HepG2 (cell line): ENCODE results near the gene ESYT1. TPM values are rescaled to one million over a fixed set of nuclear protein-coding genes. Genes with fewer than 3 reads are reported as not detected.

Source experiments
- DMAP1 ChIP-seq: IDR thresholded peaks from 2 replicates; pipeline ENCODE4 v1.6.1; 2016
- HOXA5 ChIP-seq: sonication (generic); formaldehyde crosslinking; IDR thresholded peaks from 2 replicates; pipeline ENCODE4 v1.4.0; 2020; ENCODE audit warnings: missing genetic modification reagents
- HOXA9 ChIP-seq: sonication (generic); formaldehyde crosslinking; IDR thresholded peaks from 2 replicates; pipeline ENCODE4 v1.8.1; 2022; ENCODE audit warnings: missing genetic modification reagents, mild to moderate bottlenecking, moderate library complexity, borderline replicate concordance
- NFRKB ChIP-seq: fragments of 450-650 bp; IDR thresholded peaks from 2 replicates; pipeline ENCODE4 v1.6.1; 2017
- PAX8 ChIP-seq: sonication (generic); formaldehyde crosslinking; IDR thresholded peaks from 2 replicates; pipeline ENCODE4 v1.8.0; 2022; ENCODE audit warnings: mild to moderate bottlenecking, missing genetic modification reagents, borderline replicate concordance
- SMAD1 ChIP-seq: sonication (generic); formaldehyde crosslinking; IDR thresholded peaks from 2 replicates; pipeline ENCODE4 v1.4.0; 2020; ENCODE audit warnings: missing genetic modification reagents, low read depth, mild to moderate bottlenecking, borderline replicate concordance
- SMC3 ChIP-seq: IDR thresholded peaks from 2 replicates; pipeline ENCODE4 v1.6.1; 2011; ENCODE audit warnings: low read length, improper control_type of control experiment
- SRF ChIP-seq: IDR thresholded peaks from 2 replicates; pipeline ENCODE4 v1.6.1; 2011; ENCODE audit warnings: mild to moderate bottlenecking, low read depth, low read length, moderate library complexity
- TCF7L2 ChIP-seq: IDR thresholded peaks from 2 replicates; pipeline ENCODE4 v1.6.1; 2011; ENCODE audit warnings: mild to moderate bottlenecking, low read depth, low read length, moderate library complexity
- TRIM24 ChIP-seq: sonication (generic); formaldehyde crosslinking; IDR thresholded peaks from 2 replicates; pipeline ENCODE4 v1.8.0; 2022; ENCODE audit warnings: mild to moderate bottlenecking, missing genetic modification reagents
- ZFP1 ChIP-seq: IDR thresholded peaks from 2 replicates; pipeline ENCODE4 v1.6.1; 2016
- ZNF121 ChIP-seq: sonication (generic); formaldehyde crosslinking; IDR thresholded peaks from 2 replicates; pipeline ENCODE4 v1.5.0; 2020; ENCODE audit warnings: mild to moderate bottlenecking, missing genetic modification reagents
- ZNF546 ChIP-seq: sonication (generic); formaldehyde crosslinking; conservative IDR thresholded peaks from 2 replicates; pipeline ENCODE4 v1.8.1; 2023; ENCODE audit warnings: mild to moderate bottlenecking, missing genetic modification reagents
- ZNF782 ChIP-seq: sonication (generic); formaldehyde crosslinking; IDR thresholded peaks from 2 replicates; pipeline ENCODE4 v1.4.0; 2020; ENCODE audit warnings: missing genetic modification reagents, mild to moderate bottlenecking, borderline replicate concordance
- polyA plus RNA-seq, 8 experiments: library from polyadenylated mRNA; depleted of rRNA in 3 of 8; stranded (reverse) in 7 of 8; unstranded in 1 of 8; fragments of >200 nt; fragmentation: Illumina TruSeq in 4 of 8; extraction: Trizol in 4 of 8; gene quantifications; 2 replicates each; pipeline versions ENCODE4 v1.2.1 to v1.2.3, GENCODE V29; 2011 to 2016; ENCODE audit warnings: low read depth in 4 of 8, missing spikeins in 1 of 8, mixed read lengths in 1 of 8; ENCODE audit not compliant: insufficient read depth in 1 of 8
- total RNA-seq, 5 experiments: library from RNA; depleted of rRNA; stranded (reverse); fragments of >200 nt; fragmentation: Illumina TruSeq; extraction: Trizol; gene quantifications; 2 replicates each; pipeline ENCODE4 v1.2.3, GENCODE V29; 2016; ENCODE audit warnings: low read depth in 1 of 5
- TF ChIP-seq, protein P1 (sequence below): sonication (generic); formaldehyde crosslinking; IDR thresholded peaks from 2 replicates; pipeline ENCODE4 v1.9.0; 2022; ENCODE audit warnings: low read depth, missing genetic modification reagents
- TF ChIP-seq, protein P2 (sequence below): sonication (generic); formaldehyde crosslinking; conservative IDR thresholded peaks from 2 replicates; pipeline ENCODE4 v1.8.0; 2022; ENCODE audit warnings: mild to moderate bottlenecking, moderate library complexity, missing genetic modification reagents
- TF ChIP-seq, protein P3 (sequence below): sonication (generic); formaldehyde crosslinking; IDR thresholded peaks from 2 replicates; pipeline ENCODE4 v1.4.0; 2020; ENCODE audit warnings: mild to moderate bottlenecking, missing genetic modification reagents
- TF ChIP-seq, protein P4 (sequence below): sonication (generic); formaldehyde crosslinking; IDR thresholded peaks from 2 replicates; pipeline ENCODE4 v1.8.1; 2023; ENCODE audit warnings: mild to moderate bottlenecking, missing genetic modification reagents, borderline replicate concordance
- TF ChIP-seq, protein P5 (sequence below): sonication (generic); formaldehyde crosslinking; IDR thresholded peaks from 2 replicates; pipeline ENCODE4 v1.9.0; 2021; ENCODE audit warnings: mild to moderate bottlenecking, missing genetic modification reagents

The ESYT1 gene
- total and polyA plus RNA-seq, 2 of the 13 experiments (the other 11 are each of a cell fraction or from before 2014, with no cell fraction given), result 66.9 to 71.0 TPM

DNA sequence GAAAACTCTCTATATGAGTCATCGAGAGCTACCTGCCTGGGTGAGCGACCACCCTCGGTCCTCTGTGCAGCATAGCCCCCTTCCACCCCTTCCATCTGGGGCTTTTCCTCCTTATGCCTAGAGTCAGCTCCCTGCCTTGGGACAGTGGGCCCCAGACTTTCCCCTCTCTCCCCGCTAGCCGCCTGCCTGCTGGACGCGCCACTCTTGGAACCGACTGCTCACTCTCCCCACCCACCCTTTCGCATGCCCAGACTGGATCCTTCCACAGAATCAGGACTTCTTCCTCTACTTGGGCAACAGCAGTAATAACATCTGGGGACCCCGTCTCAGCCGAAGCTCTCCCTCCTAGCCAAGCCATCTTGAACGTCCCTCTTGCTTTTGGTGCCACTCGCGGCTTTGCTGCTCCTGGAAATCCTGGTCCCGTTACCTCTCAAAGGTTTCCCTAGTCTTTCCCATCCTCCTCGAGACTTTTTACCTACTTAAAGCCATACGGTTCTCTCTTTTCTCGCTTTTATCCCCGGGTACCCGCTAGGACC, 671 bp downstream of the ESYT1 start (continued):
- TF ChIP-seq, protein P1, sequence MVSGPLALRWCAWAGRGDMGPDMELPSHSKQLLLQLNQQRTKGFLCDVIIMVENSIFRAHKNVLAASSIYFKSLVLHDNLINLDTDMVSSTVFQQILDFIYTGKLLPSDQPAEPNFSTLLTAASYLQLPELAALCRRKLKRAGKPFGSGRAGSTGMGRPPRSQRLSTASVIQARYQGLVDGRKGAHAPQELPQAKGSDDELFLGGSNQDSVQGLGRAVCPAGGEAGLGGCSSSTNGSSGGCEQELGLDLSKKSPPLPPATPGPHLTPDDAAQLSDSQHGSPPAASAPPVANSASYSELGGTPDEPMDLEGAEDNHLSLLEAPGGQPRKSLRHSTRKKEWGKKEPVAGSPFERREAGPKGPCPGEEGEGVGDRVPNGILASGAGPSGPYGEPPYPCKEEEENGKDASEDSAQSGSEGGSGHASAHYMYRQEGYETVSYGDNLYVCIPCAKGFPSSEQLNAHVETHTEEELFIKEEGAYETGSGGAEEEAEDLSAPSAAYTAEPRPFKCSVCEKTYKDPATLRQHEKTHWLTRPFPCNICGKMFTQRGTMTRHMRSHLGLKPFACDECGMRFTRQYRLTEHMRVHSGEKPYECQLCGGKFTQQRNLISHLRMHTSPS, result no peak
- TF ChIP-seq, protein P2, sequence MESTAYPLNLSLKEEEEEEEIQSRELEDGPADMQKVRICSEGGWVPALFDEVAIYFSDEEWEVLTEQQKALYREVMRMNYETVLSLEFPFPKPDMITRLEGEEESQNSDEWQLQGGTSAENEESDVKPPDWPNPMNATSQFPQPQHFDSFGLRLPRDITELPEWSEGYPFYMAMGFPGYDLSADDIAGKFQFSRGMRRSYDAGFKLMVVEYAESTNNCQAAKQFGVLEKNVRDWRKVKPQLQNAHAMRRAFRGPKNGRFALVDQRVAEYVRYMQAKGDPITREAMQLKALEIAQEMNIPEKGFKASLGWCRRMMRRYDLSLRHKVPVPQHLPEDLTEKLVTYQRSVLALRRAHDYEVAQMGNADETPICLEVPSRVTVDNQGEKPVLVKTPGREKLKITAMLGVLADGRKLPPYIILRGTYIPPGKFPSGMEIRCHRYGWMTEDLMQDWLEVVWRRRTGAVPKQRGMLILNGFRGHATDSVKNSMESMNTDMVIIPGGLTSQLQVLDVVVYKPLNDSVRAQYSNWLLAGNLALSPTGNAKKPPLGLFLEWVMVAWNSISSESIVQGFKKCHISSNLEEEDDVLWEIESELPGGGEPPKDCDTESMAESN (CRISPR knock-in tag), result no peak
- TF ChIP-seq NFRKB, result no peak
- no peak for TF ChIP-seq DMAP1 (CRISPR knock-in tag)
- no peak; the same call in 1 of the 2 replicates for TF ChIP-seq HOXA5
- no peak for TF ChIP-seq TCF7L2
- TF ChIP-seq SMC3, result no peak
- TF ChIP-seq, protein P3, sequence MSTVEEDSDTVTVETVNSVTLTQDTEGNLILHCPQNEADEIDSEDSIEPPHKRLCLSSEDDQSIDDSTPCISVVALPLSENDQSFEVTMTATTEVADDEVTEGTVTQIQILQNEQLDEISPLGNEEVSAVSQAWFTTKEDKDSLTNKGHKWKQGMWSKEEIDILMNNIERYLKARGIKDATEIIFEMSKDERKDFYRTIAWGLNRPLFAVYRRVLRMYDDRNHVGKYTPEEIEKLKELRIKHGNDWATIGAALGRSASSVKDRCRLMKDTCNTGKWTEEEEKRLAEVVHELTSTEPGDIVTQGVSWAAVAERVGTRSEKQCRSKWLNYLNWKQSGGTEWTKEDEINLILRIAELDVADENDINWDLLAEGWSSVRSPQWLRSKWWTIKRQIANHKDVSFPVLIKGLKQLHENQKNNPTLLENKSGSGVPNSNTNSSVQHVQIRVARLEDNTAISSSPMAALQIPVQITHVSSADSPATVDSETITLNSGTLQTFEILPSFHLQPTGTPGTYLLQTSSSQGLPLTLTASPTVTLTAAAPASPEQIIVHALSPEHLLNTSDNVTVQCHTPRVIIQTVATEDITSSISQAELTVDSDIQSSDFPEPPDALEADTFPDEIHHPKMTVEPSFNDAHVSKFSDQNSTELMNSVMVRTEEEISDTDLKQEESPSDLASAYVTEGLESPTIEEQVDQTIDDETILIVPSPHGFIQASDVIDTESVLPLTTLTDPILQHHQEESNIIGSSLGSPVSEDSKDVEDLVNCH, result no peak
- TF ChIP-seq ZFP1 (CRISPR knock-in tag), result no peak
- TF ChIP-seq, protein P4, sequence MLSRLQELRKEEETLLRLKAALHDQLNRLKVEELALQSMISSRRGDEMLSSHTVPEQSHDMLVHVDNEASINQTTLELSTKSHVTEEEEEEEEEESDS, result no peak
- TF ChIP-seq ZNF121 (CRISPR knock-in tag), result no peak
- no peak for TF ChIP-seq PAX8 (CRISPR knock-in tag)
- TF ChIP-seq, protein P5, sequence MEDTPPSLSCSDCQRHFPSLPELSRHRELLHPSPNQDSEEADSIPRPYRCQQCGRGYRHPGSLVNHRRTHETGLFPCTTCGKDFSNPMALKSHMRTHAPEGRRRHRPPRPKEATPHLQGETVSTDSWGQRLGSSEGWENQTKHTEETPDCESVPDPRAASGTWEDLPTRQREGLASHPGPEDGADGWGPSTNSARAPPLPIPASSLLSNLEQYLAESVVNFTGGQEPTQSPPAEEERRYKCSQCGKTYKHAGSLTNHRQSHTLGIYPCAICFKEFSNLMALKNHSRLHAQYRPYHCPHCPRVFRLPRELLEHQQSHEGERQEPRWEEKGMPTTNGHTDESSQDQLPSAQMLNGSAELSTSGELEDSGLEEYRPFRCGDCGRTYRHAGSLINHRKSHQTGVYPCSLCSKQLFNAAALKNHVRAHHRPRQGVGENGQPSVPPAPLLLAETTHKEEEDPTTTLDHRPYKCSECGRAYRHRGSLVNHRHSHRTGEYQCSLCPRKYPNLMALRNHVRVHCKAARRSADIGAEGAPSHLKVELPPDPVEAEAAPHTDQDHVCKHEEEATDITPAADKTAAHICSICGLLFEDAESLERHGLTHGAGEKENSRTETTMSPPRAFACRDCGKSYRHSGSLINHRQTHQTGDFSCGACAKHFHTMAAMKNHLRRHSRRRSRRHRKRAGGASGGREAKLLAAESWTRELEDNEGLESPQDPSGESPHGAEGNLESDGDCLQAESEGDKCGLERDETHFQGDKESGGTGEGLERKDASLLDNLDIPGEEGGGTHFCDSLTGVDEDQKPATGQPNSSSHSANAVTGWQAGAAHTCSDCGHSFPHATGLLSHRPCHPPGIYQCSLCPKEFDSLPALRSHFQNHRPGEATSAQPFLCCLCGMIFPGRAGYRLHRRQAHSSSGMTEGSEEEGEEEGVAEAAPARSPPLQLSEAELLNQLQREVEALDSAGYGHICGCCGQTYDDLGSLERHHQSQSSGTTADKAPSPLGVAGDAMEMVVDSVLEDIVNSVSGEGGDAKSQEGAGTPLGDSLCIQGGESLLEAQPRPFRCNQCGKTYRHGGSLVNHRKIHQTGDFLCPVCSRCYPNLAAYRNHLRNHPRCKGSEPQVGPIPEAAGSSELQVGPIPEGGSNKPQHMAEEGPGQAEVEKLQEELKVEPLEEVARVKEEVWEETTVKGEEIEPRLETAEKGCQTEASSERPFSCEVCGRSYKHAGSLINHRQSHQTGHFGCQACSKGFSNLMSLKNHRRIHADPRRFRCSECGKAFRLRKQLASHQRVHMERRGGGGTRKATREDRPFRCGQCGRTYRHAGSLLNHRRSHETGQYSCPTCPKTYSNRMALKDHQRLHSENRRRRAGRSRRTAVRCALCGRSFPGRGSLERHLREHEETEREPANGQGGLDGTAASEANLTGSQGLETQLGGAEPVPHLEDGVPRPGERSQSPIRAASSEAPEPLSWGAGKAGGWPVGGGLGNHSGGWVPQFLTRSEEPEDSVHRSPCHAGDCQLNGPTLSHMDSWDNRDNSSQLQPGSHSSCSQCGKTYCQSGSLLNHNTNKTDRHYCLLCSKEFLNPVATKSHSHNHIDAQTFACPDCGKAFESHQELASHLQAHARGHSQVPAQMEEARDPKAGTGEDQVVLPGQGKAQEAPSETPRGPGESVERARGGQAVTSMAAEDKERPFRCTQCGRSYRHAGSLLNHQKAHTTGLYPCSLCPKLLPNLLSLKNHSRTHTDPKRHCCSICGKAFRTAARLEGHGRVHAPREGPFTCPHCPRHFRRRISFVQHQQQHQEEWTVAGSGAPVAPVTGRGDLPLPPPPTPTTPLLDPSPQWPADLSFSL (CRISPR knock-in tag), result no peak
- peak; percentile 8; the same call in 1 of the 2 replicates for TF ChIP-seq SMAD1 (CRISPR knock-in tag)
- TF ChIP-seq SRF, result no peak
- TF ChIP-seq HOXA9 (CRISPR knock-in tag), result no peak
- 0 out of 2 replicates have a peak, but pooled peaks have one; percentile 24 for TF ChIP-seq ZNF782 (CRISPR knock-in tag)
- no peak for TF ChIP-seq TRIM24
- TF ChIP-seq ZNF546 (CRISPR knock-in tag), result no peak
